HG02678 (cell line): ENCODE data around the gene ZNF628.

Experiments used
- ATAC-seq: cut with Tn5 transposase; IDR thresholded peaks from one replicate; pipeline ENCODE4 v1.9.1; 2021; ENCODE audit warnings: mild to moderate bottlenecking, moderate library complexity; ENCODE audit not compliant: unreplicated experiment

ZNF628 gene

GRCh38 chr19:55464662-55465054, 11.8 kb upstream of the ZNF628 start, which contains the start of gene C19orf85:
Gene C19orf85, minus strand, starts transcription at chr19:55464751. Its CDS starts 197 bp downstream, at chr19:55464554.
- no peak for ATAC-seq

- ATAC-seq = no peak
Observed at GRCh38 chr19:55465460-55466240, 10.8 kb upstream of the ZNF628 start.

GRCh38 chr19:55466241-55466614, 10.2 kb upstream of the ZNF628 start:
- ATAC-seq = no peak

GRCh38 chr19:55467236-55468053, 9.0 kb upstream of the ZNF628 start:
- ATAC-seq = no peak

GRCh38 chr19:55468054-55468393, 8.4 kb upstream of the ZNF628 start:
- ATAC-seq = no peak

- ATAC-seq = no peak
Observed at GRCh38 chr19:55471266-55471665, 5.2 kb upstream of the ZNF628 start.

GRCh38 chr19:55472463-55472862, 4.0 kb upstream of the ZNF628 start:
- ATAC-seq = no peak

- no peak for ATAC-seq
Observed at GRCh38 chr19:55473225-55474012, 3.0 kb upstream of the ZNF628 start.

GRCh38 chr19:55474269-55475265, 1.9 kb upstream of the ZNF628 start:
- no peak for ATAC-seq

- ATAC-seq = no peak
Observed at GRCh38 chr19:55477905-55478304, 1.5 kb downstream of the ZNF628 start.

GRCh38 chr19:55478364-55478763, 1.9 kb downstream of the ZNF628 start:
- ATAC-seq = no peak

GRCh38 chr19:55479045-55479444, 2.6 kb downstream of the ZNF628 start:
- ATAC-seq = no peak

- ATAC-seq = no peak
Observed at GRCh38 chr19:55479451-55480230, 3.2 kb downstream of the ZNF628 start.

- ATAC-seq = no peak
Observed at GRCh38 chr19:55481148-55481793, 4.9 kb downstream of the ZNF628 start.

- ATAC-seq = no peak
Observed at GRCh38 chr19:55481794-55482155, 5.4 kb downstream of the ZNF628 start.

GRCh38 chr19:55482156-55482961, 5.9 kb downstream of the ZNF628 start:
- ATAC-seq = no peak

- no peak for ATAC-seq
Observed at GRCh38 chr19:55482967-55483705, 6.7 kb downstream of the ZNF628 start.
